CD14-positive monocyte (primary cell): ENCODE data around the gene ARFGAP3. TPM values are rescaled to one million over a fixed set of nuclear protein-coding genes. Genes with fewer than 3 reads are reported as not detected.

Experiments
- DNase-seq, 3 donors: peaks; one replicate each; pipeline ENCODE4 v3.0.0-alpha.2; 2011 to 2022
- H2AFZ ChIP-seq: 2 replicates; pipeline ENCODE4 v1.6.0; 2012; ENCODE audit warnings: mild to moderate bottlenecking, low read depth, low read length, inconsistent platforms; ENCODE audit not compliant: insufficient read depth, poor library complexity, severe bottlenecking
- H3K27ac ChIP-seq, 2 donors: 1 replicate in 1 of 2; 2 replicates in 1 of 2; pipeline ENCODE4 v1.5.1; 2012 to 2013; ENCODE audit warnings: low read length in 2 of 2, control low read depth in 1 of 2, inconsistent platforms in 1 of 2, low read depth in 1 of 2, mild to moderate bottlenecking in 1 of 2
- H3K27me3 ChIP-seq, 2 donors: one replicate each; pipeline versions ENCODE4 v1.6.0 to v1.6.1; 2011 to 2013; ENCODE audit warnings: low read length in 2 of 2; ENCODE audit not compliant: control insufficient read depth in 2 of 2, insufficient read depth in 2 of 2
- H3K36me3 ChIP-seq, 2 donors: replicated peaks in 1 of 2; 1 replicate in 1 of 2; 2 replicates in 1 of 2; pipeline versions ENCODE4 v1.5.1 to v1.6.1; 2012 to 2013; ENCODE audit warnings: low read length in 2 of 2, control low read depth in 1 of 2, inconsistent platforms in 1 of 2, mild to moderate bottlenecking in 1 of 2; ENCODE audit not compliant: insufficient read depth in 2 of 2, control insufficient read depth in 1 of 2
- H3K4me1 ChIP-seq, 2 donors: 1 replicate in 1 of 2; 2 replicates in 1 of 2; pipeline versions ENCODE4 v1.5.1 to v1.6.1; 2012 to 2013; ENCODE audit warnings: low read length in 2 of 2, control low read depth in 1 of 2, inconsistent platforms in 1 of 2, mild to moderate bottlenecking in 1 of 2, moderate library complexity in 1 of 2; ENCODE audit not compliant: insufficient read depth in 2 of 2, control insufficient read depth in 1 of 2
- H3K4me2 ChIP-seq: replicated peaks from 2 replicates; pipeline ENCODE3; 2012; ENCODE audit warnings: low read length, moderate library complexity, mild to moderate bottlenecking; ENCODE audit not compliant: poor library complexity, severe bottlenecking; ENCODE audit errors: extremely low read depth
- H3K4me3 ChIP-seq, 3 experiments: fragments of 200-600 bp in 1 of 3; sonication (generic) in 1 of 3; replicated peaks in 1 of 3; 1 replicate in 2 of 3; 2 replicates in 1 of 3; pipeline ENCODE4 v1.5.1; 2011 to 2013; ENCODE audit warnings: low read length in 3 of 3, mild to moderate bottlenecking in 3 of 3, control low read depth in 2 of 3, low read depth in 2 of 3, inconsistent platforms in 1 of 3, moderate library complexity in 1 of 3
- H3K79me2 ChIP-seq: 2 replicates; pipeline ENCODE4 v1.6.0; 2012; ENCODE audit warnings: mild to moderate bottlenecking, control low read depth, inconsistent platforms, low read length, moderate library complexity; ENCODE audit not compliant: insufficient read depth
- H3K9ac ChIP-seq: 2 replicates; pipeline ENCODE4 v1.6.0; 2017; ENCODE audit warnings: low read length, mild to moderate bottlenecking; ENCODE audit not compliant: insufficient read depth, poor library complexity, severe bottlenecking
- H3K9me3 ChIP-seq, 2 donors: replicated peaks in 1 of 2; 1 replicate in 1 of 2; 2 replicates in 1 of 2; pipeline versions ENCODE4 v1.5.1 to v1.6.1; 2012 to 2013; ENCODE audit warnings: low read length in 2 of 2, control low read depth in 1 of 2; ENCODE audit not compliant: control insufficient read depth in 1 of 2, insufficient read depth in 1 of 2
- H4K20me1 ChIP-seq: 2 replicates; pipeline ENCODE4 v1.6.0; 2012; ENCODE audit warnings: mild to moderate bottlenecking, low read length, control low read depth, moderate library complexity; ENCODE audit not compliant: insufficient read depth
- H3K27ac Mint-ChIP-seq, 7 donors: one replicate each; pipeline ENCODE4 v1.8.0; 2020; ENCODE audit warnings: mild to moderate bottlenecking in 7 of 7, mixed read lengths in 7 of 7, moderate library complexity in 6 of 7, inconsistent platforms in 2 of 7
- H3K27me3 Mint-ChIP-seq, 3 donors: one replicate each; pipeline ENCODE4 v1.8.0; 2021 to 2022; ENCODE audit warnings: low read depth in 3 of 3, mild to moderate bottlenecking in 3 of 3, mixed read lengths in 3 of 3, moderate library complexity in 3 of 3, inconsistent platforms in 1 of 3
- H3K36me3 Mint-ChIP-seq, 2 donors: one replicate each; pipeline ENCODE4 v1.8.0; 2020; ENCODE audit warnings: mixed read lengths in 2 of 2, inconsistent platforms in 1 of 2, mild to moderate bottlenecking in 1 of 2
- H3K4me1 Mint-ChIP-seq: one replicate; pipeline ENCODE4 v1.8.0; 2020; ENCODE audit warnings: mild to moderate bottlenecking, mixed read lengths
- H3K4me3 Mint-ChIP-seq, 2 donors: one replicate each; pipeline ENCODE4 v1.8.0; 2020; ENCODE audit warnings: mild to moderate bottlenecking in 2 of 2, mixed read lengths in 2 of 2, moderate library complexity in 1 of 2
- H3K9me3 Mint-ChIP-seq, 7 donors: one replicate each; pipeline ENCODE4 v1.8.0; 2020 to 2022; ENCODE audit warnings: mixed read lengths in 7 of 7, mild to moderate bottlenecking in 6 of 7, moderate library complexity in 6 of 7, inconsistent platforms in 2 of 7
- WGBS: methylation state at CpG from one replicate; pipeline ENCODE4 v1.1.5; 2013; ENCODE audit warnings: missing lambda C conversion rate; ENCODE audit not compliant: insufficient coverage; 5-methylcytosine and 5-hydroxymethylcytosine counted together
- intact Hi-C, 2 donors: fragments of 100-400 bp; cut with micrococcal nuclease; formaldehyde crosslinking; loops; one replicate each; pipeline versions ENCODE4 v1.15.0 to v1.15.1; 2023
- polyA plus RNA-seq, 3 donors: library from polyadenylated mRNA; depleted of rRNA in 1 of 3; unstranded in 2 of 3; stranded (reverse) in 1 of 3; fragments of 300-500 nt in 2 of 3; fragments of >200 nt in 1 of 3; fragmentation: Illumina TruSeq in 2 of 3; gene quantifications; 1 replicate in 2 of 3; 2 replicates in 1 of 3; pipeline ENCODE4 v1.2.3, GENCODE V29; 2012 to 2021
- TF ChIP-seq, protein P1 (sequence below): fragments of 200-600 bp; IDR thresholded peaks from one replicate; pipeline ENCODE4 v1.8.0; 2022; ENCODE audit warnings: antibody characterized with exemption, mild to moderate bottlenecking

The ARFGAP3 gene
- polyA plus RNA-seq, 3 donors = 22.3 to 38.7 (median 34.8) TPM

- Histone ChIP-seq H2AFZ (no peak overlapping the region), H3K9ac (no peak overlapping the region), H3K4me1 (no peaks in the 10 kb centered on the region), H3K27me3 (no peaks in the 10 kb centered on the region), H3K79me2 (no peaks in the 10 kb centered on the region), H3K36me3 (peaks cover 43 to 87% of the 10 kb centered on the region in 2 donors), H3K4me2 (no peak overlapping the region), H3K4me3 (no peak overlapping the region), H3K9me3 (no peaks in the 10 kb centered on the region), H4K20me1 (no peaks in the 10 kb centered on the region), H3K27ac (no peak overlapping the region)
- no peak for DNase-seq
- intact Hi-C loops = loop anchor here in 1 of 2 donors (5.0 kb wide), 1 partner anchor 159 kb away; no protein-coding TSS in a partner anchor
- Mint-ChIP-seq H3K9me3 (peaks cover 0 to 3% (median 0%) of the 10 kb centered on the region in 7 donors), H3K4me3 (no peak overlapping the region), H3K27me3 (peaks cover 0 to 2% (median 0%) of the 10 kb centered on the region in 3 donors), H3K36me3 (peaks cover 53 to 69% of the 10 kb centered on the region in 2 donors), H3K27ac (no peak overlapping the region), H3K4me1 (peaks cover 3% of the 10 kb centered on the region)
- WGBS = 100% methylated on average over 1 of the region's 3 CpGs
- TF ChIP-seq, protein P1, sequence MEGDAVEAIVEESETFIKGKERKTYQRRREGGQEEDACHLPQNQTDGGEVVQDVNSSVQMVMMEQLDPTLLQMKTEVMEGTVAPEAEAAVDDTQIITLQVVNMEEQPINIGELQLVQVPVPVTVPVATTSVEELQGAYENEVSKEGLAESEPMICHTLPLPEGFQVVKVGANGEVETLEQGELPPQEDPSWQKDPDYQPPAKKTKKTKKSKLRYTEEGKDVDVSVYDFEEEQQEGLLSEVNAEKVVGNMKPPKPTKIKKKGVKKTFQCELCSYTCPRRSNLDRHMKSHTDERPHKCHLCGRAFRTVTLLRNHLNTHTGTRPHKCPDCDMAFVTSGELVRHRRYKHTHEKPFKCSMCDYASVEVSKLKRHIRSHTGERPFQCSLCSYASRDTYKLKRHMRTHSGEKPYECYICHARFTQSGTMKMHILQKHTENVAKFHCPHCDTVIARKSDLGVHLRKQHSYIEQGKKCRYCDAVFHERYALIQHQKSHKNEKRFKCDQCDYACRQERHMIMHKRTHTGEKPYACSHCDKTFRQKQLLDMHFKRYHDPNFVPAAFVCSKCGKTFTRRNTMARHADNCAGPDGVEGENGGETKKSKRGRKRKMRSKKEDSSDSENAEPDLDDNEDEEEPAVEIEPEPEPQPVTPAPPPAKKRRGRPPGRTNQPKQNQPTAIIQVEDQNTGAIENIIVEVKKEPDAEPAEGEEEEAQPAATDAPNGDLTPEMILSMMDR = no peak
These were observed 35.7 kb downstream of the ARFGAP3 start for GRCh38 chr22:42821386-42821785.

DNA sequence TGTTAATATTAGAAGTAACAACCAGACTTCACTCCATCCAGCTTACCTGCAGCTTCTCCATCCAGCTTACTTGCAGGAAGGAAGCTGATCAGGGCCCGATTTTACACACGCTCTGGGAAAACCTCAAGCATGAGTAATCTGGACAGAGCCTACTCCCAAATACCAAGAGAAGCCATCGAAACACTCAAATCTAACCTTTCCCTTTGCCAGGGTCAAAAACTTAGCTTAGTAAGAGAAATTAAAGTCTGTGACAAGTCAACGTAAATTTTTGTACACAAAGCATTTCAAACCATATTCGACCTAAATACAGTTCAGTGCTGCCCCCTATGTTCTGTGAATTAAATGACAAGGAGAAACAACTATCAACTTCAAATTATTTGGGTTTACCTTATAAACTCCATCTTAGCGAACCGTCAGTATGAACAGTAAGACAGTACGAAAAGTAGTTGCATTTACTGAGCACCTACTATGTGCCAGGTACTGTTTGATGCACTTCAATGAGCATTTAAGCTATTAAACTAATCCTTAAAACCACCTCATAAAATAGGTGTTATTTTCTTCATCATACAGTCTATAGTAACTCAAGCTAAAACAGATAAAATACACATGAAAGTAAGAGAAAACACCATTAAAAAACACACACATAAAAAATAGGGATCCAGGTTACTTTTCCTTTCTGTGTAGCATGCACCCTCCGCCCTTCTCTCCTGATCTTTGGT, 36.9 kb downstream of the ARFGAP3 start:
- TF ChIP-seq, protein P1 = peak; percentile 54
- no peaks in the 10 kb centered on the region for H3K79me2 ChIP-seq
- H3K4me3 ChIP-seq = no peak overlapping the region
- no peaks in the 10 kb centered on the region for H3K9me3 ChIP-seq
- Mint-ChIP-seq H3K36me3 (peaks cover 56 to 70% of the 10 kb centered on the region in 2 donors), H3K4me1 (peaks cover 3% of the 10 kb centered on the region), H3K27me3 (peaks cover 0 to 2% (median 0%) of the 10 kb centered on the region in 3 donors), H3K9me3 (peaks cover 0 to 3% (median 0%) of the 10 kb centered on the region in 7 donors), H3K27ac (peak overlapping the region in 1 of 7 donors; percentile 46), H3K4me3 (peak overlapping the region in 1 of 2 donors; percentile 30)
- H3K36me3 ChIP-seq = peaks cover 41 to 87% of the 10 kb centered on the region in 2 donors
- no peak overlapping the region for H2AFZ ChIP-seq
- peak in 2 of 3 donors; percentile 7 to 18 for DNase-seq
- H3K4me1 ChIP-seq = no peaks in the 10 kb centered on the region
- H3K9ac ChIP-seq = no peak overlapping the region
- no peak overlapping the region for H3K4me2 ChIP-seq
- no peaks in the 10 kb centered on the region for H3K27me3 ChIP-seq
- H3K27ac ChIP-seq = no peak overlapping the region
- WGBS = 100% methylated on average over 1 of the region's 9 CpGs
- intact Hi-C loops = loop anchor here in 1 of 2 donors (5.0 kb wide), 1 partner anchor 158 kb away; no protein-coding TSS in a partner anchor
- H4K20me1 ChIP-seq = no peaks in the 10 kb centered on the region
